ENCODE results near the gene HERC2. TPM values are rescaled to one million over a fixed set of nuclear protein-coding genes. Genes with fewer than 3 reads are reported as not detected.
"Not testable (repeated sequence)": the region's sequence is repeated elsewhere in the genome, so short reads cannot be mapped to it uniquely, and the experiment has no call there.

Gene HERC2
- total RNA-seq, 1 experiment from 2014 or later = 19.7 TPM

DNA sequence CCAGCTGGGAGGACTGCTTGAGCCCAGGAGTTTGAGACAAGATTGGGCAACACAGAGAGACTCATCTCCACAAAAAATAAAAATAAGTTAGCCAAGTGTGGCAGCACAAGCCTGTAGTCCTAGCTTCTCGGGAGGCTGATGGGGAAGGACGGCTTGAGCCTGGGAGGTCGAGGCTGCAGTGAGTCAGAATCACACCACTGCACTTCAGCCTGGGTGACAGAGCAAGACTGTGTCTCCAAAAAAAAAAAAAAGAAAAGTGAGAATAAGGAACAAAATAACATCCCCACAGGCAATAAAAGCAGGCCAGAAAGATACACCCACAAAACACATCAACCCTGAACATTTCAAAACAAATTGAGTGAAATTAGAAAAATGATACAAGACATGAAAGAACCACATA lies 174.2 kb downstream of the HERC2 start:
- no peaks in the 10 kb centered on the region for H3K36me3 Mint-ChIP-seq (ENCODE audit: insufficient read depth, unreplicated experiment)
- no TSS peak for BruUV-seq (replicated peaks)
- intact Hi-C loops (cut with micrococcal nuclease; ENCODE audit: unreplicated experiment) = no loop called here

DNA sequence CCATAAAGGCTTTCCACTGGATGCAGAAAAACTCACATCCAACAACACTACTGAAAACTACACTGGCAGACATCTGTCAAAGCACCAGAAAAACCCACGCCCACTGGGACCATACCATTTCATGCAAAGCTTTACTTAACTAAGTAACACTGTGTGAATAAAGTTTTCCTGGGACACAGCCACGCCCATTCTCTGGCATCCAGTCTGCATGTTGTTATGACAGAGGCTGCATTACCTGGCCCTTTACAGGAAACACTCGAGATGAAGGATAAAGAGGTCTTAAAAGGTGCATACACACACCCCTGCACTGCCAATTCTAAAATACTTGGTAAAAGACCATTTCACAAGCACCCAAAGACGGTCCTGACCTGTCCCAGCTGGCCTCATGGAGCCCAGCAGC lies 176.6 kb downstream of the HERC2 start:
- H3K27me3 Mint-ChIP-seq (ENCODE audit: unreplicated experiment); BruUV-seq (replicated peaks); H3K9me3 Mint-ChIP-seq (ENCODE audit: low read depth, unreplicated experiment); CTCF ChIA-PET; H3K4me3 Mint-ChIP-seq (ENCODE audit: low read depth, unreplicated experiment); DNase-seq; H3K4me1 Mint-ChIP-seq (ENCODE audit: low read depth, unreplicated experiment); intact Hi-C loops (cut with micrococcal nuclease; ENCODE audit: unreplicated experiment); H3K36me3 Mint-ChIP-seq (ENCODE audit: insufficient read depth, unreplicated experiment); H3K27ac Mint-ChIP-seq (ENCODE audit: unreplicated experiment): not testable (repeated sequence)

More for the DNA sequence above, 174.2 kb downstream of the HERC2 start:
- H3K27me3 Mint-ChIP-seq (ENCODE audit: unreplicated experiment) = no peaks in the 10 kb centered on the region
- peaks cover 2% of the 10 kb centered on the region for H3K9me3 Mint-ChIP-seq (ENCODE audit: low read depth, unreplicated experiment)
- H3K27ac Mint-ChIP-seq (ENCODE audit: unreplicated experiment) = no peak overlapping the region
- H3K4me1 Mint-ChIP-seq (ENCODE audit: low read depth, unreplicated experiment) = no peaks in the 10 kb centered on the region
- DNase-seq = no peak
- CTCF ChIA-PET = interaction anchor here (0.7 kb wide), 1 partner anchor 43 kb away, joined by 3 read pairs; no protein-coding TSS in a partner anchor
- TF ChIP-seq, protein P1, sequence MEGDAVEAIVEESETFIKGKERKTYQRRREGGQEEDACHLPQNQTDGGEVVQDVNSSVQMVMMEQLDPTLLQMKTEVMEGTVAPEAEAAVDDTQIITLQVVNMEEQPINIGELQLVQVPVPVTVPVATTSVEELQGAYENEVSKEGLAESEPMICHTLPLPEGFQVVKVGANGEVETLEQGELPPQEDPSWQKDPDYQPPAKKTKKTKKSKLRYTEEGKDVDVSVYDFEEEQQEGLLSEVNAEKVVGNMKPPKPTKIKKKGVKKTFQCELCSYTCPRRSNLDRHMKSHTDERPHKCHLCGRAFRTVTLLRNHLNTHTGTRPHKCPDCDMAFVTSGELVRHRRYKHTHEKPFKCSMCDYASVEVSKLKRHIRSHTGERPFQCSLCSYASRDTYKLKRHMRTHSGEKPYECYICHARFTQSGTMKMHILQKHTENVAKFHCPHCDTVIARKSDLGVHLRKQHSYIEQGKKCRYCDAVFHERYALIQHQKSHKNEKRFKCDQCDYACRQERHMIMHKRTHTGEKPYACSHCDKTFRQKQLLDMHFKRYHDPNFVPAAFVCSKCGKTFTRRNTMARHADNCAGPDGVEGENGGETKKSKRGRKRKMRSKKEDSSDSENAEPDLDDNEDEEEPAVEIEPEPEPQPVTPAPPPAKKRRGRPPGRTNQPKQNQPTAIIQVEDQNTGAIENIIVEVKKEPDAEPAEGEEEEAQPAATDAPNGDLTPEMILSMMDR (IDR thresholded peaks at IDR 0.05; ENCODE audit: unreplicated experiment) = no peak
- H3K4me3 Mint-ChIP-seq (ENCODE audit: low read depth, unreplicated experiment) = no peak overlapping the region

DNA sequence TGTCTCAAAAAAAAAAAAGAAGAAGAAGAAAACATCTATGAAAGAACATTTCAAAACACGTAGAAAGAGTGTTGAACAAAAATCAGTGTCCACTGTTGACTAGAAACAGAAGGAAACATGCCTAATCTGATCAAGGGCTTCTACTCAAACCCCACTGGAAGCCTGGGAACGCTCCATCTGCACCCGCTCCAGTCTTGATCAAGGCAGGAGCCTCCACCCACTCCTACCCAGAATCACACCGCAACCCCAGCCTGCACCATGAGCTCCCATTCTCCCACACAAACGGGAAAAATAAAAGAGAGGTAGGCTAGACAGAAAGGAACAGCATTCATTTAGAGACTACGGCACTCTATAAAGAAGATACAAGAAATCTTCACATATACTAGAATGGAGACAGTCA lies 181.9 kb downstream of the HERC2 start:
- Mint-ChIP-seq H3K4me3 (ENCODE audit: low read depth, unreplicated experiment) (no peak overlapping the region), H3K9me3 (ENCODE audit: low read depth, unreplicated experiment) (no peaks in the 10 kb centered on the region), H3K36me3 (ENCODE audit: insufficient read depth, unreplicated experiment) (no peaks in the 10 kb centered on the region), H3K27me3 (ENCODE audit: unreplicated experiment) (no peaks in the 10 kb centered on the region), H3K27ac (ENCODE audit: unreplicated experiment) (no peak overlapping the region), H3K4me1 (ENCODE audit: low read depth, unreplicated experiment) (no peaks in the 10 kb centered on the region)
- BruUV-seq (replicated peaks) = no TSS peak
- DNase-seq = no peak
- CTCF ChIA-PET = no interaction called here
- TF ChIP-seq, protein P1 (IDR thresholded peaks at IDR 0.05; ENCODE audit: unreplicated experiment) = no peak
- intact Hi-C loops (cut with micrococcal nuclease; ENCODE audit: unreplicated experiment) = no loop called here

DNA sequence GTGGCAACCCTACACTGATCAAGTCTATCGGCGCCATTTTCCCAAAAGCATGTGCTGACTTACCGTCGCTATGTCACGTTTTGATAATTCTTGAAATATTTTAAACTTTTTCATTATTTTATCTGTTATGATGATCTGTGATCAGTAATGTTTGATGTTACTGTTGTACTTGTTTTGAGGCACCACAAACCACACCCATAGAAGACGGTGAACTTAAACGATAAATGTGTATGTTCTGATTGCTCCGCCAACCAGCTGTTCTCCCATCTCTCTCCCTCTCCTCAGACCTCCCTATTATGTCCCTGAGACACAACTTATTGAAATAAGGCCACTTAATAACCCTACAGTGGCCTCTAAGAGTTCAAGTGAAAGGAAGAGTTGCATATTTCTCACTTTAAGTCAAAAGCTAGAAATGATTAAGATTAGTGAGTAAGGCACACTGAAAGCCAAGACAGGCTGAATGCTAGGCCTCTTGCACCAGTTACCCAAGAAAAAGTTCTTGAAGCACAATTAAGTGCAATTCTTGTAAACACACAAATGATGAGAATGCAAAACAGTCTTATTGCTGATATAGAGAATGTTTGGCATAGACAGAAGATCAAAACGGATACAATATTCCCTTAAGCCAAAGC lies 184.5 kb downstream of the HERC2 start:
- H3K4me1 Mint-ChIP-seq (ENCODE audit: low read depth, unreplicated experiment); H3K9me3 Mint-ChIP-seq (ENCODE audit: low read depth, unreplicated experiment); CTCF ChIA-PET; BruUV-seq (replicated peaks); H3K36me3 Mint-ChIP-seq (ENCODE audit: insufficient read depth, unreplicated experiment); DNase-seq; H3K27me3 Mint-ChIP-seq (ENCODE audit: unreplicated experiment); intact Hi-C loops (cut with micrococcal nuclease; ENCODE audit: unreplicated experiment); H3K4me3 Mint-ChIP-seq (ENCODE audit: low read depth, unreplicated experiment); H3K27ac Mint-ChIP-seq (ENCODE audit: unreplicated experiment): not testable (repeated sequence)

DNA sequence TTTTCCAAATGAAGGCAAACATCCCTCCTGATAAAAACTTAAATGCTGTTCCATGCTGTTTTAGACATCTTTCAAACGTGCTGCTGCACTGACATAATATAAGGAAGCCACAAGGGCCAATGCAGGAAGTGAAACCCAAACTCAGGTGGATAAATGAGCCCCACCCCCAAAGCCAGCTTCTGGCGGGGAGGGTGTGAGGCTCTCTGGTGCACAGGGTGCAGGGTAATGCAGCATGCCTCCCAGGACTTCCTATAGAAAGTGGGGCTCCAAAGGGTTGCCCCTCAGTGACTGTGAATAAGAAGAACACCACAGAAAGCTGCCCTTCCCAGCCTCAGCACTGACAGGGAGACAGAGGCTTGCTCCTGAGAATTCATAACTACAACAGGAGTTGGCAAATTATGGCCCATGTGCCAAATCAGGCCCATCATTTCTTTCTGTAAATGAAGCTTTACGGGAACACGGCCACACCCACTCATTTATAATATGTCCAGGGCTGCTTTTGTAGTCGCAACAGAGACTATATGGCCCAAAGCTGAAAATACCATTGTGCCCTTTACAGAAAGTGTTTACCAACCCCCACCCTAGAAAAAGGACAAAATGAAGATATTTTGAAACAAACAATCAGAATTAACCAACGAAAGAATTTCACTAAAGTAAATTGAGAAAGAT lies 185.6 kb downstream of the HERC2 start:
- H3K4me3 Mint-ChIP-seq (ENCODE audit: low read depth, unreplicated experiment); BruUV-seq (replicated peaks); H3K9me3 Mint-ChIP-seq (ENCODE audit: low read depth, unreplicated experiment); DNase-seq; H3K27me3 Mint-ChIP-seq (ENCODE audit: unreplicated experiment); CTCF ChIA-PET; H3K4me1 Mint-ChIP-seq (ENCODE audit: low read depth, unreplicated experiment); intact Hi-C loops (cut with micrococcal nuclease; ENCODE audit: unreplicated experiment); H3K27ac Mint-ChIP-seq (ENCODE audit: unreplicated experiment); H3K36me3 Mint-ChIP-seq (ENCODE audit: insufficient read depth, unreplicated experiment): not testable (repeated sequence)

DNA sequence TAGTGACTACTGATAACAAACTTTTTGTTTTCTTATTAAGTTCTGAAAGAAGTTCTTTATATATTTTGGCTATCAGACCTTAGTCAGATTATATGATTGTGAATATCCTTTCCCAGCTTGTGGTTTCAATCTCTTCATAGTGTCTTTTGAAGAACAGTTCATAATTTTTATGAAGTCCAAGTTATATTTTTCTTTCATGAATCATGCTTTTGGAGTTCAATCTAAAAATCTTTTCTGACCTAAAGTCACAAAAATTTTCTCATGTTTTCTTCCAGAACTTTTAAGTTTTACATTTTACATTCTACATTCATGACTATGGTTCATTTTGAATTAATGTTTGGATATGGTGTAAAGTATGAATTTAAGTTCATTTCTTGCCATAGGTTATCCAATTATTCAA lies 188.7 kb downstream of the HERC2 start:
- Mint-ChIP-seq H3K27ac (ENCODE audit: unreplicated experiment) (no peak overlapping the region), H3K9me3 (ENCODE audit: low read depth, unreplicated experiment) (no peaks in the 10 kb centered on the region), H3K27me3 (ENCODE audit: unreplicated experiment) (no peaks in the 10 kb centered on the region), H3K4me1 (ENCODE audit: low read depth, unreplicated experiment) (no peaks in the 10 kb centered on the region), H3K36me3 (ENCODE audit: insufficient read depth, unreplicated experiment) (no peaks in the 10 kb centered on the region), H3K4me3 (ENCODE audit: low read depth, unreplicated experiment) (no peak overlapping the region)
- TF ChIP-seq, protein P1 (IDR thresholded peaks at IDR 0.05; ENCODE audit: unreplicated experiment) = no peak
- intact Hi-C loops (cut with micrococcal nuclease; ENCODE audit: unreplicated experiment) = no loop called here
- CTCF ChIA-PET = no interaction called here
- DNase-seq = no peak
- no TSS peak for BruUV-seq (replicated peaks)

All from Calu3 (cell line).